HepG2 (cell line): ENCODE measurements around the gene HES2. TPM values are rescaled to one million over a fixed set of nuclear protein-coding genes. Genes with fewer than 3 reads are reported as not detected.

Experiments used
- ATF7-NPFF ChIP-seq: sonication (generic); formaldehyde crosslinking; IDR thresholded peaks from 2 replicates; pipeline ENCODE4 v1.8.1; 2023; ENCODE audit warnings: mild to moderate bottlenecking, low read depth, missing genetic modification reagents, moderate library complexity
- FOXP4 ChIP-seq: sonication (generic); formaldehyde crosslinking; IDR thresholded peaks from 2 replicates; pipeline ENCODE4 v1.4.0; 2020; ENCODE audit warnings: missing genetic modification reagents
- GATAD2A ChIP-seq: IDR thresholded peaks from 2 replicates; pipeline ENCODE4 v1.6.1; 2016
- GFI1 ChIP-seq: sonication (generic); formaldehyde crosslinking; IDR thresholded peaks from 2 replicates; pipeline ENCODE4 v1.5.0; 2020; ENCODE audit warnings: missing genetic modification reagents, mild to moderate bottlenecking, borderline replicate concordance
- HDAC2 ChIP-seq: sonication (generic); formaldehyde crosslinking; IDR thresholded peaks from 2 replicates; pipeline ENCODE4 v1.4.0; 2020; ENCODE audit warnings: missing genetic modification reagents
- KDM1A ChIP-seq: IDR thresholded peaks from 2 replicates; pipeline ENCODE4 v1.6.1; 2016; ENCODE audit warnings: missing compliant biosample characterization
- NFATC3 ChIP-seq: sonication (generic); formaldehyde crosslinking; IDR thresholded peaks from 2 replicates; pipeline ENCODE4 v1.5.1; 2020; ENCODE audit warnings: mild to moderate bottlenecking, missing genetic modification reagents
- PCBP1 ChIP-seq: fragments of 200-400 bp; formaldehyde crosslinking; IDR thresholded peaks from 2 replicates; pipeline ENCODE4 v1.6.1; 2017; ENCODE audit warnings: mild to moderate bottlenecking, low read depth, low read length, borderline replicate concordance
- SKIL ChIP-seq: sonication (generic); formaldehyde crosslinking; IDR thresholded peaks from 2 replicates; pipeline ENCODE4 v1.8.0; 2022; ENCODE audit warnings: missing genetic modification reagents, mild to moderate bottlenecking, moderate library complexity, borderline replicate concordance
- SOX6 ChIP-seq, 2 experiments: fragments of 450-650 bp in 1 of 2; sonication (generic) in 1 of 2; formaldehyde crosslinking in 1 of 2; IDR thresholded peaks; 2 replicates each; pipeline versions ENCODE4 v1.4.0 to v1.6.1; 2017 to 2020; ENCODE audit warnings: antibody characterized with exemption in 1 of 2, mild to moderate bottlenecking in 1 of 2, missing genetic modification reagents in 1 of 2
- TFAP4 ChIP-seq: sonication (generic); IDR thresholded peaks from 2 replicates; pipeline ENCODE4 v1.6.1; 2016; ENCODE audit warnings: low read depth, borderline replicate concordance
- THAP9 ChIP-seq: sonication (generic); formaldehyde crosslinking; IDR thresholded peaks from 2 replicates; pipeline ENCODE4; 2020; ENCODE audit warnings: missing genetic modification reagents, mild to moderate bottlenecking, borderline replicate concordance
- ZBTB44 ChIP-seq: sonication (generic); formaldehyde crosslinking; IDR thresholded peaks from 2 replicates; pipeline ENCODE4 v1.4.0; 2020; ENCODE audit warnings: missing genetic modification reagents
- ZNF256 ChIP-seq: sonication (generic); formaldehyde crosslinking; conservative IDR thresholded peaks from 2 replicates; pipeline ENCODE4 v1.4.0; 2020; ENCODE audit warnings: missing genetic modification reagents
- ZNF543 ChIP-seq: sonication (generic); formaldehyde crosslinking; IDR thresholded peaks from 2 replicates; pipeline ENCODE4 v1.4.0; 2020; ENCODE audit warnings: mild to moderate bottlenecking, missing genetic modification reagents
- ZNF580 ChIP-seq: IDR thresholded peaks from 2 replicates; pipeline ENCODE4 v1.6.1; 2016; ENCODE audit warnings: low read depth, borderline replicate concordance
- ZNF607 ChIP-seq: sonication (generic); formaldehyde crosslinking; IDR thresholded peaks from 2 replicates; pipeline ENCODE4 v1.5.1; 2020; ENCODE audit warnings: missing genetic modification reagents, mild to moderate bottlenecking, borderline replicate concordance
- ZNF777 ChIP-seq: sonication (generic); formaldehyde crosslinking; IDR thresholded peaks from 2 replicates; pipeline ENCODE4 v1.4.0; 2020; ENCODE audit warnings: missing genetic modification reagents
- polyA plus RNA-seq, 8 experiments: library from polyadenylated mRNA; depleted of rRNA in 3 of 8; stranded (reverse) in 7 of 8; unstranded in 1 of 8; fragments of >200 nt; fragmentation: Illumina TruSeq in 4 of 8; extraction: Trizol in 4 of 8; gene quantifications; 2 replicates each; pipeline versions ENCODE4 v1.2.1 to v1.2.3, GENCODE V29; 2011 to 2016; ENCODE audit warnings: low read depth in 4 of 8, missing spikeins in 1 of 8, mixed read lengths in 1 of 8; ENCODE audit not compliant: insufficient read depth in 1 of 8
- total RNA-seq, 5 experiments: library from RNA; depleted of rRNA; stranded (reverse); fragments of >200 nt; fragmentation: Illumina TruSeq; extraction: Trizol; gene quantifications; 2 replicates each; pipeline ENCODE4 v1.2.3, GENCODE V29; 2016; ENCODE audit warnings: low read depth in 1 of 5

Gene HES2
- total and polyA plus RNA-seq, 2 of the 13 experiments (the other 11 are each of a cell fraction or from before 2014, with no cell fraction given): 0.11 to 0.17 TPM

- TF ChIP-seq ZNF580 (CRISPR knock-in tag) (0 out of 2 replicates have a peak, but pooled peaks have one; percentile 49), KDM1A (no peak), ZNF256 (CRISPR knock-in tag) (no peak), THAP9 (CRISPR knock-in tag) (0 out of 2 replicates have a peak, but pooled peaks have one; percentile 20), HDAC2 (peak; percentile 76; the same call in 1 of the 2 replicates), ATF7-NPFF (peak; percentile 11; the same call in 1 of the 2 replicates), ZNF777 (peak; percentile 41; the same call in 1 of the 2 replicates), GATAD2A (CRISPR knock-in tag) (peak; percentile 68), PCBP1 (0 out of 2 replicates have a peak, but pooled peaks have one; percentile 80), GFI1 (CRISPR knock-in tag) (peak; percentile 29; the same call in 1 of the 2 replicates), SOX6 (IDR thresholded peaks at IDR 0.05) (no peak), SOX6 (CRISPR knock-in tag; IDR thresholded peaks at IDR 0.05) (no peak), ZBTB44 (CRISPR knock-in tag) (no peak), ZNF543 (CRISPR knock-in tag) (0 out of 2 replicates have a peak, but pooled peaks have one; percentile 61), FOXP4 (peak; percentile 47; the same call in 1 of the 2 replicates), NFATC3 (CRISPR knock-in tag) (0 out of 2 replicates have a peak, but pooled peaks have one; percentile 32), ZNF607 (0 out of 2 replicates have a peak, but pooled peaks have one; percentile 35), TFAP4 (peak; percentile 13; the same call in 1 of the 2 replicates), SKIL (0 out of 2 replicates have a peak, but pooled peaks have one; percentile 13)
Observed at GRCh38 chr1:6445062-6445763, 25.5 kb upstream of the HES2 start (continued).
